NCI-H1105 (cell line): ENCODE results near the gene PSD4.

Source experiments
- DNase-seq: peaks from one replicate; lab custom pipeline; 2025; lab: John Stamatoyannopoulos, UW

Gene PSD4

DNA sequence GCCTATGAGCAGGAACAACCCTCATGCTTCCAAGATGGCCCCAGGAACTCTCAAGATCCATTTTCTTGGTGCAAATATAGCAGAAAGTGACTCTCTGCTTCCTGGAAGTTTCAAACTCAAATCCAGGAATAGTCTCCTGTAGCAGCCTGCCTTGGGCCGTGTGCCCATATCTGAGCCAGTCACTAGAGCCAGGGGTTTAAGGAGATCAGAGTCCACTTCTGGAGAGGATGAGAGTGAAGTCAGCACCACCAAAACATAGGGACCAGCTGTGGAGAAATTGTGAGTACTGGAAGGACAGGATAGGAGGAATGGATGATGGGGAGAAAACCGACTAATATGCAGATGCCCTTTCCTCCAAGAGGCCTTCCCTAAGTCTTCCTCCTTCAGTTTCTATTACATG is 33.2 kb downstream of the PSD4 start:
- DNase-seq: no peak

DNA sequence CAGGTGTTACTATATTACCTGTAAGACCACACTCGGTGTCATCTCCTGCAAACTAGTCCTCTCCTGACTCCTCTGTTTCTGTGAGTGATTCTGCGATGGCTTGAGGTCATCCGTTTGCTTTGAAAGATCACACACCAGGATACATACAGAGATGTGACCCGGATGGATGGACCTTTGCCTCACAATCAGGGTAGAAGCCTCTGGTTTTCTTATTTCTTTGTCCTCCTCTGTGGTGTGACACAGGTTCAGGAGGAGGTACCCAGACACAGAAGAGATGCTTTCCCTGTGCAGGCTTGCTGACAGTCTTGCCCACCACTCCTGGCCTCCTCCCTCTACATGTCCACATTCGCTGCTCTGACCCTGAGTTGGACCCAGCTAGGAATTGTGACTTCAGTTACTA is 34.6 kb downstream of the PSD4 start:
- DNase-seq: no peak

DNA sequence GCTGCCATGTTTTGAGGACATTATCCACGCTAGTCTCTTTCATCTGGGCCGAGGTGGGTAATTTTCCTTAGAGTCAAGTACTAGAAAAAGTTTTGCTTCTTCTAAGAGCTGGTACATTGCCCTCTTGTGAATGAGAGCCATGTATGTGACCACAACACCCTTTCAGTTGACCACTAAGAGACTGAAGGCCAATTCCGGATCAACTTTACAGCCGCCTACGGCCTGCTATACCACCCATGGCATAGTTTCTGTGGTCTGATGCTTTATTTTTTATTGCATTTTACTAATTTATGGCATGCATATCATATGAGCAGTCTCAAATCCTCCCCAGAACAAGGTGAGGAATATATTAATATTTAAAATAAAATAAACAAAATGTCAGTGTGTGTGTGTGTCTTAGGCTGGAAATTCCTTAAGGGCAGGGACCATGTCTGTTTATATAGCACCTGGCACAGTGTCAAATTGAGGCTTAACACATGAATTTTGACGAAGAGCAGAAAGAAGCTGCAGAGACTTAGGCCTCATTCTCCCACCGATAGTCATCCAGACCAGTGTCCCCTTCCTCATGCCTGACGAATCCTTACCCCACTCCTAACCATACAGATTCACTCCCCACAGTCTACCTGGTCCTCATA is 35.4 kb downstream of the PSD4 start:
- no peak for DNase-seq

DNA sequence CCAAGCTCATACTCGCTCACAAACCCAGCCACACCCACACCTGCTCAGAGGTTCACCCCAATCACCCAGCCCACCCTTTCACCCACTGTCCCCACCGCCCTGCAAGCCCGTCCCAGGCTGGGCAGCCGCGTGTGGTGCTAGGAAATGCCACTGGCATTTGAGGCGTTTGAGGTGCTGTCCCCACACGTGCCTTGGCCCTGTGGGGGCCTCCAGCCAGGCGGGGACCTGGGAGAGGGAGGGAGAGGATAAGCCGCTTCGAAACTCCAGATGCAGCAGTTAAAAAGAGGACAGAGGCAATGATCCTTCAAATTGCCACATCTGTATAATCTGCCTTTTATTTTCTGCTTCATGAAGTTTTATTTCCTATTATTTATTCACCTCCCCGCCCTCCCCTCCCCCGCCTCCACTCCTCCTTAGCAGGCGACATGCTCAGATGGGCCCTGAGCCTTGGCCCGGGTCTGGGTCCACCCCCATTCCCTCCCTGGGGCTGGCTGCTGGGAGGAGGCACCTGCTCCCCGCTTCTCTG is 35.9 kb downstream of the PSD4 start:
- DNase-seq: no peak

DNA sequence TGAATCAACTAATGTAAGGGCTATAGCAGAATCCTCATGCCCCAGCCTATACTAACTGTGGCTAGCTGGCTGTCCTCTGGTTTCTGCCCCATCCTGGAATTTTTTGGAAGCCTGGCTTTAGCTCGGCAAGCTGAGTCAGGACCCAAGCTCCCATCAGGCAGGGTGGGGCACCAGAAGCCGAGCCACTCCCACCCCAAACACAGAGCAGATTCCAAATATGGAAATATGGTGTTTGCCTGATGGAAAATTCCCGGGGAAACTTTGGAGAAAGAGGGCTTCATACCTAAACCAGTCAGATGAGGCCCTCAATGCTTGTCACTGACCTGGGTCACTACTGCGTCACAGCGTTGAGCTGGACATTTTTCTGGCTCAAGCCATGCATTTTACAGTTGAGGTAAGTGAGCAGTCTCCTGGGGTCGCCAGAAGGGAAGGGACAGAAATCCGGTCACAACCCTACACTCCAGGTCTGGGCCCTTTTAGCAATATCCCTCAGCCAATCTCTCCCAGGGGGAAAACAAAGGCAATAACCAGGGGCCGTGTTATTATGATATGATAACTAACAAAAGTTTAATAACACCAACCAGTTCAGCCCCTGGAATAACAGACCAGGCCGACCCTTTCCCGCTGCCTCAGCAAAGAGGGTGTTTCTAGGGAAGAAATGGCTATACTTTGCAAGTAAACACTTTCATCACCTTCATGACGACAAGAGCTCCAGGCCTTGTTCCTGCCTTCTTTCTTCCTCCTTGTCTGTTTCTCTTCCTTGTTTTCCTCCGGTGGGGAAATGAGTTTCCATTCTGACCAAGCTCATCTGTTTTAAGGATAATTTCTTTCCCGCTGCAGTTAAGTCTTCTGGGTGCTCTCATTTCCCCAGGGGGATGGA is 37.7 kb downstream of the PSD4 start:
- DNase-seq: no peak

DNA sequence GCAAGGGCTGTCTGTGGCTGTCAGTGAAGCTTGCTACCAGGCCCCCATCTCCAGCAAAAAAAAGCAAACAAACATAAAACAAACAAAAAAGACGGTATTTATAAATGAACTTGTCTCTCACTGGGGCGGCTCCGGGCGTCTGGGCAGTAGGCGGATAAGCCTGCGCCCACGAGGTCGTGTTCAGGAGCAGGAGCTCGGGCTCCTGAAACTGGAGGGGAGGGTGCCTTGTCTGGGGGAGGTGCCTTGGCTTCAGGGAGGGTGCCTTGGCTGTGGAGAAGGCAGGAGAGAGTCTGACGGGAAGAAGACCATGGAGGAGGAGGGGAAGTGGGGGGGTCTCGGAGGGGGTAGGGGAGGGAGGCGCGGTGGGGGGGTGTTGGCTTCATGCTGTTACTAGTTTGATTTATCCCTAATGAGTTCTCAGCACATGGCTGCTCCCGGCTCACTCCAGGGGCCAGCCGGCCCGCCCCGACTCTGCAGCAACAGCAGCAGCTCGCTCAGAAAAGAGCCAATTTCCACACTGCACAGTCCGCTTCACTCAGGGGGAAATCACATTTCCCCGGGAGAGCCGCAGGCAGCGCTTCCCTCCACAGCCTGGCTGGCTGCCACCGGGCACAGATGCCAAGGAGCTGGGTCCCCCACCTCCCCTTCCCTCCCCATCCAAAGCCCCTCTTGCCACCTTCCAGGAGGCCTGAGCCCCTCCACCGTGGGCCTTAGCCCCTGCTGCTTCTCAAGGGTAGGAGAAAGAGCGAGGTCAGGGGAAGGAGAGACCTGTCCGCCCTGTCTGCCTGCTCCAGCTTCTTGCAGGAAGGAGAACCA is 38.7 kb downstream of the PSD4 start:
- DNase-seq: no peak

DNA sequence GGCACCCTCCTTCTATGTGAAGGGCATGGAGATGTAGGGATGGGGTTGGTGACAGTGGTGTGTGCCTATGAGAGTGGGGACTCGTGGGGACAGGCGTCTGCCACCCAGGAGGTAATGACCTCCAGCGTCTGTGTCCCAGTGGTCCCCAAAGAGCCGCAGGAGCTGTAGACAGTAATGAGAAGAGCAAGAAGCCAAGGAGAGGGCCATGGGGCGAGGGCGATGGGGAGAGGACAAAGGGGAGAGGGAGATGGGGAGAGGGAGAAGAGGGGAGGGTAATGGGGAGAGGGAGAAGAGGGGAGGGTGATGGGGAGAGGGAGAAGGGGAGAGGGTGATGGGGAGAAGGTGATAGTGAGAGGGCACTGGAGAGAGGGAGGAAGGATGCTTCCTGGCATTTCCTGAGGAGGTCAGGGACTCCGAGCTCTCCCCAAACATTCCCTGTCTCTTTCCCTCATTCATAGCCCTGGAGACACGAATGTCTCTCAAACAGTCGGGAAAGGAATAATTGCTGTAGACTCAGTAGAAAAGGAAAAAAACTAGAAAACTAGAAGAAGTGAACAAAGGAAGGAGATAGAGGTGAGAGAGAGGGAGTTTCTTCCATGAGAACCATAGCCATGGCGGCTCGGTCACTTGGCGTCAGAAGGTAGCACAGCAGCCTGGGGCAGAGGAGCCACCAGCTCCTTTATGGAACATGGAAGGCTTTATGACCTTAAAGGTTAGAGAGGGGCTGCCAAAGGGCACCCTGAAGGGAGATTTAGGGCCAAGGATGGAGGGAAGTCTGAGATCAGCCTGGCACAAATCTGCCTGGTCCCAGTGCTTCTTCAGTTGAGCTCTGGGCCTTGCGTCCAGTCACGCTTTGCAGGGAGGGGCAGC is 39.5 kb downstream of the PSD4 start:
- no peak for DNase-seq

DNA sequence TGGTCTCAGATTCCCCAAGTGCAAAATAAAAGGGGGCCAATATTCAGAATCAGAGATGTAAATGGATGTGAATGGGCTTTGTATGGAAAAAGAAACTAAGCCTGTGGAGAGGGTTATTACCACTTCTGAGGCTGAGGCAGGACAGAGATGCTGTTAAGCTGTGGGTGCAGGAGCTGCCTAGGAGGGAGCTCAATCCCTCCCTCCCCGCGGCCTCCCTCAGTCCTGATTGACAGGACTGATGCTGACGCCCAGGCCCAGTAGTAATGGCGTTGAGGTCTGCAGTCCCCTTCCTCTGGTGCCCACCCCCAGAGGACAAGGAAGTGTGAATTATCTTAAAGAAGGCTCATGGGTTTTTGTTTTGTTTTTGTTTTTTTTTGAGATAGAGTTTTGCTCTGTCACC is 40.4 kb downstream of the PSD4 start:
- no peak for DNase-seq

DNA sequence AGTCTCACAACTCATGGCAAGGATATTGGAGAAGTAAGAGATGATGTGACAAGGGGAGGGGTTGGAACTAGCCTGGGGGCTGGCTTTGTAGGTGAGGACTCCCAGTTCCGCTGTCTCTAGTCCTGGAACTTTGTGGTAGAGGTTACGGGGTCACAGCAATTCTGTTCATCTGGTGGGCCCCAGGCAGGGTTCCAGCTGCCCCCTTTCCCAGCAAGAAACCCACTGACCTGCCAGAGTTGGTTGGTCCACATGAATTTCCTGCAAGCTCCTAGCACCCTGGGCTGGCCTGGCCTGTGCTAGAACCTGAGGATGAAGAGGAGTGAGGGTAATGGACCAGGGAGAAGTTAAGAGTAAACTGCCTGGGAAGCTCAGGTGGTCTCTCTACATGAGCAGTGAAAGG is 41.3 kb downstream of the PSD4 start:
- no peak for DNase-seq

DNA sequence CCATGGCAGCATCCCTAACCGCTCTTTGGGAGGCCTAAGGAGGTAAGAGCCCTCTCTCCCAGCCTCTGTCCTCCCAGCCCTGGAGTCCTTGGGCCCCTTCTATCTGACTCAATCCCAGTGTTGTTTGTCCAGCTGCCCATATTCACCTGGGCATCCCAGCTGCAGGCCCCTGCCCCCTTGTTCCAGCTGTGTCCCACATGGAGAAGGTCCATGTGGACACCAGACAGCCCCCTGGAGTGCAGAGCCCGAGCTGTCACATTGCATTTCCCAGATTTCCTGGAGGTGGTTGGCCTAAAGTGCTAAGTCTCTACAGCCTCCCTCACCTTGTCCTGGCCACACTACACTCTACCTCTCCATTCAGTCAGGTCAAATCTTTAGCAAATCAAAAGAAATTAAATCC is 42.5 kb downstream of the PSD4 start:
- no peak for DNase-seq

DNA sequence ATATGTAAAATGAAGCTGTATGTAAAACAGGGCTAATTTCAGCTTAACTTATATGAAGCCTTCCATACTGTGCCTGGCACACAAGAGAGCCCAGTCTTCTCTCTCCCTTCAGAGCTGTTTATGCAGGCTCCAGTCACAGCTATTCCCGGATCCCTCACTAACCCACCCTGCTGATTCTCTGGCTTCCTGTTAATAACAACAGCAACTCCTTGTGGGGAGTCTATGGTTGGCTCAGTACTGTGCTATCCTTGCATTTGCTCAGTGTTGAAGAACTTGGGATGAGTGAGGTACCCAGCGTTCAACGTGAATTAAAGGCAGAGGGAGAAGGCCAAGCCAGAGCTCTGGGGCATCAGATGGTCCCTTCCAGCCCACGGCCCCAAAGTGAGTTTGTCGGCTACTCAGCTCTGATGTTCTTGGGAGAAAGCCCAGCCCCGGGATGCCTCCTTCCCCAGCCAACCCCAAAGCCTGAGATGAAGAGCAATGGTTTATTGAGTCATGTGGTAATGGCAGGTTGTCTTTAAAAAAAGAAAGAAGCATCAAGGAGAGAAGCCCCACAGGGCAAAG is 43.2 kb downstream of the PSD4 start:
- no peak for DNase-seq

DNA sequence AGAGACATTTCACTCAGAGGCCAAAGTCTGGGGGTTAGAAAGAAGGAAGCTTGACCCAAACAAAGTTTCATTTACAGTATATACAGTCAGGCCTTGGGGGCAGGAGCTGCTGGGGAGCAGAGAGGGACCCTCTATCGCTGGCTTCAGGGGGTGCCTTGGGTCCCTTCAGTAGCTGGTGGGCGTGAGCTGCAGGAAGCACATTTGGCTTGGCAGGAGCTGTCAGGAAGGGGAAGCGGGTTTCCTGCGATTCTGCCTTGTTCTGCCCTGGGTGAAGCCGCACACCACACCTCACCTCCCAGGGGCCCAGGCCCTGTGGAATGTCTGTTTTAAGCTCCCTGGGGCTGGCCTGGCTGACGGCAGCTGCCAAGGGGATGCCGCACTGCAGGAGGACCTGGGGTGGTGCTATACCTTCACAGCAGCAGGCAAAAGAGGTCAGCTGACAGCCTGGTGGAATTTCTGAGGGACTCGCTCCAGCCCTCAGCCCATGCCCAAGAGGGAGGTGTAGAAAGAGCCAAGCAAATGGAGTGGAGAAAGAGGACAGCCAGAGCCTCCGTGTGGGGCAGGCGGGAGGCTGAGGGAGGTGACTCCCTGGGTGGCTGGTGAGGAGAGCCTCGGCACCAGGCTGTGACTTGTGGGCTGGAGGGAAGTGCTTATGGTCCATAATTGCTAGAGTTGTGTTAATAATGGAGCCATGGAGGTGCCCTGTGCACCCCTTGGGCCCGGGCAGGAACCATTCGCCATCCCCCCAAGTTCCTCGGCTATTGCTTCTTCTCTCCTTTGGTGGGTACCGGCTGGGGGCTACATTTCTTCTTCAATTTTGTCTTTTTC is 43.9 kb downstream of the PSD4 start:
- DNase-seq: no peak

DNA sequence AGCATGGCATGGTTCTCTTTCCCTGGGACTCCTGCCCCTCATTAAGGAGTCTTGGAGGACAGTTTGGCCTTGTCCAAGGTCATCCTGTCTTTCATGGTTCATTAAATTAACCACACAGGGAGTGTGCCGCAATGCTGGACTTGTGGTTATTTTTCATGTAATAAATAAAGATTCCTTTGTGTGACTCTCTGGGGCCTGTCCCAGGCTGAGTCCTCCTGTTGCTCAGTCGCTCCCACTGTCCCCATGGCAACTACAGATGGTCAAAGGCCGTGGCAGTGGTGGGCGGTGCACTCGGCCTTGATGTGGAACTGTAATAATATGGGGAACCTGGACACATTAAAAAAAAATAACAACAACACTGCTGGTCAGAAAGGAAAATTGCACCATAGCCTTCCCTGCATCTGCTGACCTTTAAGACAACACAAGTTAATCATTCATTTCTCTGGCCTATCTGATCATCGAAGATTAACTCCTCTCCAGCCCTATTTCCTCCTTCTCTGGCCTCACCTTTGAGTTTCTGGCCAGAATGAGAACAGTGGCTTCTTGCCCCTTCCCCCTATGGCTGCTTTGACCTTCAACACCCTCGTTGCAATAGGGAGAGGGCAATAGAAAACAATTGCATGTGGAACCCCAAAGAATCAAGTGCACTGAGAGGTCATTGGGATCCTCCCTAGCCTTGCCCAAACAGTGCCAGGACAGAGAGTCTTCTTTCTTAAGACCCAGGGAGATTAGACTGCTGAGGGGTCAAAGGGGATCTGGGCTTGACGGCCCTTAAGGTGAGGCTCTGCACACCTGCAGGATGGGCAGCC is 44.7 kb downstream of the PSD4 start:
- DNase-seq: no peak

DNA sequence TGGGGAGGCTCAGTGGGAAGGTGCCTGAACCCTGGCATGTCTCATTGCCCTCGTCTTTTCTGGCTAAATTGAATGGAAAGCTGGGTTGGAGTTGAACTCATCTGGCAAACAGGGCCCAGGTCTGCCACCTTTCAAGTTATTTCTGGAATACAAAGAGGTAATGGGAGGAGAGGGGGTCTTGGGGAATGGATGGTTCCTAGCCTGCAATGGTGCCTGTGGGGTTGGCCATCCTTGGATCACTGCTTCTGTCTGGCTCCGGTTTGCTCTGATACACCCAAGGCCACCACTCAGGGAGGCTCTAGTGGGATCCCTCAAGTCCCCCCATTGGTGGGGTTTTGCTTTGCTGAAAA is 45.3 kb downstream of the PSD4 start:
- no peak for DNase-seq

DNA sequence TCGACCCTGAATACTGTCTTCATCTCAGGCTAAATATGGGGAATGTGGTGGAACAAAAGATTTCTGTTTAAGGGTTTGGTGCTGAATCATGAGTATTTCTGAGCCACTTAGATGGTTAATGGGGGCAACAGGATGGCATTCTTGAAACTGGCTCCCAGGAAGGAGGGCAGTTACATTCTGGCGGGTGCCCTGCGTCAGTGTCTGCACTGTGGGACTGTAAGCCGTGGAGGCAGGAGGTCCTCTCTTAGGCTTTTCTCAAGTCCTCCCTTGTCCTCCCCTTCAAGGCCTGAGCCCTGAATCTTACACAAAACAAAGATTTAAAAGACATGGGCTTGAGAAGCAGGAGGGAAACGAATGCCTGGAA is 45.7 kb downstream of the PSD4 start:
- no peak for DNase-seq

DNA sequence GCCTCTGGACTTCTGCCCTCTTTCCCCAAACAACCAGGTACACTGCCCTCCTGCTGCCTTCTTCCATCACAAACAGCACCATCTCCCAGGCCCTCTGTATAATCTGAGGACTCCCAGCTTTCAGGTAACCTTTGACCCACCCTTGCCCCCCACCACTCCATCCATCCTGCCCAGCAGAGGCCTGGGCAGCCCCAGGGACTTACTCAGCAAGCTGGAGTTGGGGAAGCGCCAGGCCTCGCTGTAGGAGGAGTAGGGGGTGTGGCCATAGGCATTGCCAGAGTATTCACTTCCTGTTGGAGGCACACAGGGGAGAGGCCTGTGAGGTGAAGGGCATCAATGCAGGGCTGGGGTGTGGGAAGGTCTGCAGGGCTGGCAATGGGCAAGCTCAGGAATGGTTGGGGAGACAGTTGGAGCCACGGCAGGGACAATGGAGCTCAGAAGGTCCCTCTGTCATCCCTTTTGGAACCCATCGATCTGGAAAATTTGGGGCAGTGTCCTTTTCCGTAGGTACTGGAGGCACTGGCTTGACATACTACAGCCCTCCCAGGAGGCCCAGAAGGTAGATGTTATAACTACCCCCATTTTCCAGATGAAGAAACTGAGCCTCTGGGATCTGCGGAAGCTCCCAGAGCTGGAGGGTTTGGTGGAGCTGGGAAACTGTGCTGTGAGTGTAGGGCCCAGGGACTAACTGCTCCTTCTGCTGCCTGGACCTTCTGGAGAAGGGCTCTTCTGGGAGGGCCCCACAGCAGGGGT is 46.3 kb downstream of the PSD4 start:
- DNase-seq: no peak

DNA sequence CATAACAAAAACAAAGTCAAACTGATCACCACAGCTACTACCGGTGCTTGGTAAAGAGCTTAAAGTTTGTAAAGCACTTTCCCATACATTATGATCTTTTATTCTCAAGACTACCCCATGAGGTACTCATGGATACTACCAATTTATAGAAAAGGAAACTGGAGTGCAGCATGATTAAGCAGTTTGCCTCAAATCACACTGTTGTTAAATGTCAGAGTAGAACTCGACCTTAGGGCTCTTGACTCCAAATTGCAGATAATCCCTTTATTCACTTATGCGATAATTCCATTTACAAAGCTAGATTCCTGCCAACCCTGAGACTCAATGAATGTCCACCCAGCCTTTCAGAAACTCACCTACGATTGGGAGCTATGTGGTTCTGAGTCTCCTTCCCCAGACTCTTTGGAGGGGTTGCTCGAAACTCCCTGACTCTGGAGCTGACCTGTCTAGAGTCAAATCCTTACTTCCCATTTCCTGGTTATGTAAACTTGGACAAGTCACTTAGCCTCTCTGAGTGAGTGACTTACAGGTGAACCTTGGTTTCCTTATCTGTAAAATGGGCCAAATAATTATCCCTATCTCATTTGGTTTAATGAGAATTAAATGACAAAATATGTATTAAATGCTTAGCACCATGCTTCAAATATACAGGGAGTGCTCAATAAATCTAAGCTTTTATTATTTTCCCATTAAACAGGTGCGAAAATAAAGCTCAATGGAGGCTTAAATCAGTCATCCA is 47.4 kb downstream of the PSD4 start:
- no peak for DNase-seq

DNA sequence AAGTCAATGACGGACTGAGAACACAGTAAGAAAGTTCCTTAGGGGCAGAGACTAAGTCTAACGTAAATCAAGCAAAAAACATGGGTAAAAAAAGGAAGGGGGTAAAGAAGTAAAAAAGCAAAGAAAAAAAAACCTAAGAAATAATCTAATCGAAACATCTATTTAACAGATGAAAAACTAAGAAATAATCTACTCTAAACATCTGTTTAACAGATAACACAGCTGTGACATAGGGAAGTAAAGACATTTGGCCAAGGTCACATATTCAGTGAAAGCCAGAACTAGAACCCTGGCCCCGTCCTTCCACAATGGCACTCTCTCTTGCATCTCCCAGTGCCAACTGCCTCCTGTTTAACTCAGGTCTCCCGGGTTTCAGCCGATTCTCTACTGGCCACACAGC is 48.1 kb downstream of the PSD4 start:
- no peak for DNase-seq
